Amniotic stem cell (primary cell): ENCODE results near the gene ST7.
A peak's percentile ranks its signal among the peaks of the same experiment; 100 is the strongest.
"Not testable (repeated sequence)": the region's sequence is repeated elsewhere in the genome, so short reads cannot be mapped to it uniquely, and the experiment has no call there.

Experiments used
- DNase-seq: peaks from one replicate; lab custom pipeline; 2025; lab: John Stamatoyannopoulos, UW

ST7 gene

DNA sequence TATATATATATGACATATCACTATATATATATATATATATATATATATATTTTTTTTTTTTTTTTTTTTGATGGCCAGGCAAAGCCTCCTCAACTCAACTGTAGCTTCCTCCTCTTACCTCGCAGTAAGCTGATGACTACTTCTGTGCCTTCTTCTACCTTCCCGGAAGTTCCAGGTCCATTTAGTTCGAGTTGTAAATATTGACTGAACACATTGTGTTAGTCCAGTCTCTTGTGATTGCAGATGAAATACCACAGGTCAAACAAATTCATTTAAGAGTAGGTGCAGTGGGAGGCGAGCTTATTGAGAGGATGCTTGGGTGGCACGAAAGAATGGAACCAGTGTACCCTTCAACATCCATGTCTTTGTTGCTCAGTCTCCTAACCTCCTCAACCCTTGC lies 144.6 kb downstream of the ST7 start:
- no peak for DNase-seq

GRCh38 chr7:117098457-117098856 lies 145.2 kb downstream of the ST7 start:
- DNase-seq, result peak; percentile 82

DNA sequence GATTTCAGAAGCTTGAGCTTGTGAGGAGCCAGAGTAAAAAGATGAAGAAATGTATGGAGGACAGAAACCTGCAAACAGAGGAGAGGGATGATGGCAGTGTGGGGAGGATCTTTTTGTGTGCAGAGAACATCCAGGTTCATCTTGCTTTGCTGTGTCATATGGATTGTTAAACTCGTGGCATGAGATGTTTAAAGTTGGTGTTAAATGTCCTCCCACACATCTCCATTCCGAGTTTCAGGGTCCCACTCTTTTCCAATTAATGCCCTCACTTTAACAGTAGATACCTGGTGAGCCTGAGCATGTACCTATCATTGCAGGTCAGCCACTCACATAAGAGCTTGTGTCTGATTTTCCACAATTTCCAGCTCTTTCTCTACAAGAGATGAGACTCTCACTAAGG lies 147.7 kb downstream of the ST7 start:
- no peak for DNase-seq

DNA sequence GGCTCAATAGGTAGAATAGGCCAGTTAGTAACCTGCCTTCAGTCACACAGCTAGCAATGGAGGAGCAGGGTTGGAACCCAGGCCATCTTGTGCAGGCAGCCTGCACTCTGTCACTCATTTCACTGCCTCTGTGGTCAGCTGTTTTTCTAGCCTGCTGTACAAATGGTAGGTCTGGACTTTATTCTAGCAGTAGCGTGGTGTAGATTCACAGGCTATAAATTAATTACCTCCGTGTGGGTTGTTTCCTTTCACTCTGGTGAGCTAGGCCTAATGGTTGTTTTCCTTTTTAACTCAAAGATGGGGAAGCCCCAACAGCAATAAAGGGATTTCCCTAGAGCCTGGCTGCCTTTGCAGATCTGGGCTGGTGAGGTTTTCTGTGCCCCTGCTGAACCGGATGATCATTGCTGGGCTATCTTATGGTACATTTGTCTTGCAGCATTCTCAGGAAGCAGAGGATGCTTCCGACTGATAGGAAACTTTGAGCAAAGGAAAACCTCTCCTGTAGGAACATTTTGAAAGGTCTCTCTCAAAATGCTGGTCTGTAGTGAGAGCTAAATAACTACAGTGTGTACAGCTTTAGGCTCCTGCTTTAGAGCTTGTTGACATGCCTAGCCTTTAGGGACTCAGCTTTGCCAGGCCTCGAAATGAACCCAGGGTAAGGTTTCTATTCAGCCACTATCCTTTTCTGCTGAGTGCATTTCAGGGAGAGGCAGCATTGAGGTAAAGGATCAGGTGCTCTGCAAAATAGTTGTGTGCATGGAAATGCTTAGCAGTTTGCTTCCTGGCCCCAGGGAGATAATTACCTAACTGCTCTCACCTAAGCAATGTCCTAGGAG lies 157.4 kb downstream of the ST7 start:
- DNase-seq, result no peak

DNA sequence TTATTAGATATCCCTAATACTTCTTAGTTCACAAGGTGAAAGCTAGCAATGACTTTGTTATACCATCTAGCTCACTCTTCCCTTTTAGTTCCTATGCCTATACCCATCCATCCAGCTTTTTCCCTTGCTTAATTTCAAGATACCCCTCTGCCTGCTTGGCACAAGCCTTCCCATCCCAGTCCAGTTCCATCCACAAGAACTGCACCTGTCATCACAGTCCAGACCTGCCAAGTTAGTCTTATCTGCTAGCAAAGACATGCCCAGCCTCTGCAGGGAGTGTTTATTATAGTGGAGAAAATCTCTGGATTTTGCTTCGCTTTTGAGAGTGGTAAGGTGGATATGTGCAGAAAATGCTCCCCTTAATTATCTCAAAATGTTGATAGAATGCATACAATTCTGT lies 158.2 kb downstream of the ST7 start:
- DNase-seq, result no peak

DNA sequence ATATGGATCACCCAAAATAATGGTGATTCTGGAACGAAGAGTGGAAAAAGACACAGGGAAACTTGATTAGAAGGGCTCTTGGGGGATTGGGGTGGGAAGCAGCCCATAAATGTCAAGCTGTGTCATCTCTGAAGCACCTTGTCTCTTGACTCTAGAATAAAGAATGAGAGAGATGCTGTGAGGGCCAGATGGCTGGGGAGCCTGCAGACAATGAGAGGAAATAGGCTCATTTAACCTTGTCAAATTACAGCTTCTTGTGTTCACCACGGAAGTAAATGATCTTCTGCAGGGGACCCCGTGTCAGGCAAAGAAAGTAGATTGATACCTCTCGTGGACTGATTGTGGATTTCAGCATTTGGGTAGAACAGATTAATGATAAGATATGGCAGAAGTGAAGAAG lies 159.3 kb downstream of the ST7 start:
- no peak for DNase-seq

DNA sequence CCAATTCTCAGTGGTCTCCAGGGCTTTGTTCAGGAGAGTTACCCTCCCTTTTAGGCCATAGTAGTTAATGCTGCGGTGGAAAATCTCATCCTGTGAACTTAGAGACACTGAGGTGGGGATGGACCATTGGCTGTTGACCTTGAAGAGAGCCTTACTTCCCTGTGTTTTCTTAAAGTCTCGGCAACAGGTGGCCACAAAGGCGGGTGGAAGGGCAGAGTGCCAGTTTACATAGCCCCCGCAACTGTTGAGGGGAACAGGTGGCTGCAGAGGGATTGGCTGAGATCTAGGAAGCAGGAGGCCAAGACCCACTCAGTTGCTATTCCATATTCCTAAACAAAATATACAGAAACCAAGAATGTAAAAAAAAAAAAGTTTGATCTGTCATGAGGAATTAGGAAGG lies 160.6 kb downstream of the ST7 start:
- no peak for DNase-seq

- DNase-seq, result no peak
These were observed 161.0 kb downstream of the ST7 start for GRCh38 chr7:117114272-117114671.

DNA sequence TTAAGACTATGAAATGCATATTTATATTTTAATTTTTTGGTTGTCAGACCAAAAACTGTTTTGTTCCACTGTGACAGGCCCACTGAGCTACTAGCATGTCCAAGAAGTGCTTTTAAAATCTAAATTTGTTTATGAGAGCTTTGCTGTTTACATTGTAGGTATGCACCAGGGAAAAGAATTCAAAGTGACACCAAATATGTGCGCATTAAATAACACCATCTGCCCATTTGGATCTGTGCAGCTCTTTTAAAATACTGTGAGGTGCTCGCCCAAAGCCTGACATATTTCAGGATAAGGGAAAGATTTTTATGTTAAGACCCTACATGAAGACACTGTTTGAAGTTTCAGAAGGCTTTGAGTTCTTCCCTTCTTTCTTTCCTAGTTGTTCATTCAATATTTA lies 162.9 kb downstream of the ST7 start:
- no peak for DNase-seq

GRCh38 chr7:117117172-117117571 lies 163.9 kb downstream of the ST7 start:
- no peak for DNase-seq

GRCh38 chr7:117118579-117119180 lies 165.4 kb downstream of the ST7 start:
- no peak for DNase-seq

DNA sequence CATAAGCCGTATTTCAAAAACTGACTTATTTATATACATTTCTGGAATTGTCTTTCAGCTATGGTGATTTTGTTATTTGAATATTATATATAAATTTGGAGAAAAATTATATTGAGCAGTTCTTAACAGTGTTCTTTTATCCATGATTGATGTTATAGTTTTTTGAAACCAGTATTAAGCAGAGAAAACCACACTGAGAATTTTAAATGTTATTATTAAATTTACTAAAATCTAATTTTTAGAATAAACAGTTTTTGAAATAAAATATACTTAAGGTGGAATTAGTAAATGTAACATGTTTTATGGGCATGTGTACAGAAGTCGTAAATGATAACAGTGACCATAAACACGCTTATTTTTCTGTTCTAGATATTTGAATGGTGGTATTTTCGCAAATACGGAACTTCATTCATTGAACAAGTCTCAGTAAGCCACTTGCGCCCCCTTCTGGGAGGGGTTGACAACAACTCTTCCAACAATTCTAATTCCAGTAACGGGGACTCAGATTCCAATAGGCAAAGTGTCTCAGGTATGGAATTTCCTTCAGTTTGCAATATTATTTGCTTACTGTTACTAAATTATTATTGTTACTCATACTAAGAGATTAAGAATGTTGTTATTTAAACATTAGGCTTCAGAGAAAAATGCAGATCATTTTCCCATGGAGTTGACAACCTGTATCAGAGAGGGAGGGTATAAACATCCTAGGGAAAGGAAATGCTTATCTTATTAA lies 166.1 kb downstream of the ST7 start:
- peak; percentile 60 for DNase-seq

GRCh38 chr7:117120321-117120720 lies 167.0 kb downstream of the ST7 start:
- DNase-seq, result not testable (repeated sequence)

DNA sequence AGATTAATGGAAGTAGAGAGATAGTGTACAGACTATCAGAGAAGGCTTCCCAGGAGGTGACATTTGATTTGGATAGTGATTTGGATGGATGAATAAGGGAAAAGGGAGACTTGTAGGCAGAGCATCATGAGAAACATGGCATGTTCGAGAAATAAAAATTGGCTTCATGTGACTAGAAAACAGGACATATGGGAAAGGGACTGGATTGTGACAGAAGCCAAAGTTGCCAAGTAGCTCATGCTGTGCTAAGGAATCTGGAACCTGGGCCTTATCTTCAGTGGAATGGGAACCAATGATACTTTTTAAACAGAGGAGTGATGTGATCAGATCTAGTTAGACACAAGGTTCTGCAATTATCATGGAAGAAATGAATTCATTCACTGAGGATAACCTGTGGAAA lies 168.7 kb downstream of the ST7 start:
- DNase-seq, result not testable (repeated sequence)

- DNase-seq, result no peak
These were observed 169.2 kb downstream of the ST7 start for GRCh38 chr7:117122536-117122935.

DNA sequence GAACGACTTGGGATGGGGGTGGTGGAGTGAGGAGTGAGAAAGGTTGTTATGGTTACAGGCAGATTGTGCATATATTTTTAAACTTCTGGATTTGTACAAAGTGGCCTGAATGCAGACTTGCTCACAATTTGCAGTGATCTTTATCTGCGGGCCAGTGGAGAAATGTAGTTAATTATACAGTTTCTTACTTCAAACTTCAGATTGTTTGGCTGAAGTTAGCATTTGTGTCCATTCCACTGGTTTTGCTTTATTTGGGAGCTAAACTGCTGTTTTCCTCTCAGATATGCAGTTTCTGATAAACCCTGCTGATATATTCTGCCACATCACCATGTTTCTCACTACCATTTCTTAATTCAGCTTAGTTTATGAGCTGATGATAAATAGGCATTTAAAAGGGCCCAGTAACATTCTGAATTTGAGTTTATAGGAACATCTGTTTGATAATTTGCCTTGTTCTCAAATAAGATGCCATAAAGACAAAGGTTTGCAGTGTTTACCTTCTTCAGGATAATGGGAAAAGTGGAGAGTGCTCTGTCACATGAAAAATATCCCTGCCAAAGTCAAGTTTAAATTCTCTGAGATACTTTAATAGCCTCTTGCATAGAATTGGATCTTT lies 170.1 kb downstream of the ST7 start:
- no peak for DNase-seq

- peak; percentile 73 for DNase-seq
These were observed 171.4 kb downstream of the ST7 start for GRCh38 chr7:117124591-117125220.

DNA sequence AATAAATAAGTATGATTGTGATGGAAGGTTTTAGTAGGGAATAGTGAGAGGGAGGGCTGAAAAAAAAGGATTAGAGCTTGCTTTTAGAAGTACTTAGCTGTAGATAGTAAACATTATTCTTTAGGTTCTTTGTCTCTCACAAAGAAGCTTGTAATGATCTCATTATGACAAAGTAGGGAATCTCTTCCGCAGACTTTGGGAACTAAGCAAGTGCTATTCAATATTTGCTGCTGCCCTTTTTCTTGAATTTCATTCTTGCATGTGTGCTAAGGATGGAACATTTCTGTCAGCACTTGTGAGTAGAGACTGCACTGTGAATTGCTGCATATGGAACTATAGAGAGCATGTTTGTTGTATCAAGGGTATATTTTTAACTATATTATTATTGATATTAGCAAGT lies 173.4 kb downstream of the ST7 start:
- no peak for DNase-seq

- peak; percentile 37 for DNase-seq
These were observed 174.4 kb downstream of the ST7 start for GRCh38 chr7:117127585-117128168.

DNA sequence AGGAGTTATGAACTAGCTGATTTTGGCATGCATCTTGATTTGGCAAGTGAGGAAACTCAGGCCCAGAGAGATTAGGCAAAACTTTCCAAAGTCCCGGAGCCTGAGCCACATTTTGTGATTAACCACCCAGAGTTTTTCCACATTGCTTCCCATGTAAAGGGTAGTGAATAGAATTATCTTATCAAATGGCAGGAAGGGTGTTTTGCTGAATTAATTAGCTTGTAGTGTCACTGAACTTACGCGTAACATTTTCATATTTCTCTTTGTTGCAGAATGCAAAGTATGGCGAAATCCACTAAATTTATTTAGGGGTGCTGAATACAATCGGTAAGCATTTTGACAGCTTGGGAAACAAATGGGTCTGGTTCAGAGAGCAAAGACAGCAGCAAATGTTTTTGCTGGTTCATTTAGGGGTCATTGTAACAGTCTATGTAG lies 176.2 kb downstream of the ST7 start:
- DNase-seq, result no peak

GRCh38 chr7:117130262-117130661 lies 177.0 kb downstream of the ST7 start:
- DNase-seq, result no peak
